ENCODE data around the gene OARD1. TPM values are rescaled to one million over a fixed set of nuclear protein-coding genes. Genes with fewer than 3 reads are reported as not detected.
A peak's percentile ranks its signal among the peaks of the same experiment; 100 is the strongest.

The OARD1 gene
- total and polyA plus RNA-seq, 11 donors, result 12.8 to 28.1 (median 18.5) TPM

DNA sequence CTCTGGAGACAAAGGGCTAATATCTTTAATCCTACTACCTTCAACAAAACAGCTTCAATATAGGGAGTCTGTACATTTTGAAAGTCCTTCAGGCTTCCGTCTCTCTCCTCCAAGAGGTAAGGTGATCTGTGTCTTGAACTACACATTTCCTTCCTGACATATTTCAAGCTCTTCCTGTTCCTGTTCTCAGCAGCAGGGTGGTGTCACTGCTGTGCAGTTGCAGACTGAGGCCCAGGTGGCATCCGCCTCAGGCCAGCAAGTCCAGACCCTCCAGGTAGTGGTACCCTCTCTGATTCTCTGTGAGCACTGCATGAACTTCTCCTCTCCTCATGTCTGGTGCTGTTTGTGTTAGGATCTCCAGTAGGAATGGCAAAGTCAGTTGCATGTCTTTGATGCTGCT is 8.5 kb upstream of the OARD1 start:
- WGBS, 4 donors, result 60 to 74% (median 70%) methylated on average over 2 of the region's 2 CpGs
- intact Hi-C loops (cut with DNase I), result no loop called here
- Histone ChIP-seq H3K4me1 (peaks cover 0 to 28% (median 11%) of the 10 kb centered on the region in 12 donors), H3K27me3 (no peaks in the 10 kb centered on the region), H3K4me3 (no peak overlapping the region), H3K36me3 (peaks cover 0 to 73% (median 65%) of the 10 kb centered on the region in 9 donors), H3K27ac (peak overlapping the region in 1 of 12 donors; percentile 1), H3K9me3 (no peaks in the 10 kb centered on the region)
- ATAC-seq (no peak), DNase-seq (no peak)
- TF ChIP-seq POLR2A (IDR thresholded peaks at IDR 0.05), result no peak

DNA sequence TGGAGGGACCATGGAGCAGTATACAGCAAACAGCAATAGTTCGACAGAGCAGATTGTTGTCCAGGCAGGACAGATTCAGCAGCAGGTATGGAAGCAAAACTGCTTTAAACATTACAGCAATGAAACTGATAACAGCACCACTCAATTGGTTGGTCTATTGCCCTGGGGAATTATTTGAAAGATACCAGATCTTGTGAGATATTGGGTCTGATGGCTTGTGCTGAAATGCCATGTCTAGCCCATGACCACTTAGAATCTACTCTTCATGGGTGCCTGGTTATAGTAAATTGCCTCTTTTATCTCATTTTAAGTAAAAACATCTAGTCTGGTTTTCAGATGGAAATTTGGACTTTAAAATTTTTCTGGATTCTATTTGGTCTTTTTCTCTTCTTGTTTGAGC is 6.9 kb upstream of the OARD1 start:
- Histone ChIP-seq H3K36me3 (peaks cover 0 to 57% (median 50%) of the 10 kb centered on the region in 9 donors), H3K27ac (no peak overlapping the region), H3K4me3 (no peak overlapping the region), H3K9me3 (no peaks in the 10 kb centered on the region), H3K27me3 (no peaks in the 10 kb centered on the region), H3K4me1 (peaks cover 0 to 43% (median 25%) of the 10 kb centered on the region in 12 donors)
- ATAC-seq, result no peak
- TF ChIP-seq POLR2A (IDR thresholded peaks at IDR 0.05), result no peak
- TF ChIP-seq, protein P1, sequence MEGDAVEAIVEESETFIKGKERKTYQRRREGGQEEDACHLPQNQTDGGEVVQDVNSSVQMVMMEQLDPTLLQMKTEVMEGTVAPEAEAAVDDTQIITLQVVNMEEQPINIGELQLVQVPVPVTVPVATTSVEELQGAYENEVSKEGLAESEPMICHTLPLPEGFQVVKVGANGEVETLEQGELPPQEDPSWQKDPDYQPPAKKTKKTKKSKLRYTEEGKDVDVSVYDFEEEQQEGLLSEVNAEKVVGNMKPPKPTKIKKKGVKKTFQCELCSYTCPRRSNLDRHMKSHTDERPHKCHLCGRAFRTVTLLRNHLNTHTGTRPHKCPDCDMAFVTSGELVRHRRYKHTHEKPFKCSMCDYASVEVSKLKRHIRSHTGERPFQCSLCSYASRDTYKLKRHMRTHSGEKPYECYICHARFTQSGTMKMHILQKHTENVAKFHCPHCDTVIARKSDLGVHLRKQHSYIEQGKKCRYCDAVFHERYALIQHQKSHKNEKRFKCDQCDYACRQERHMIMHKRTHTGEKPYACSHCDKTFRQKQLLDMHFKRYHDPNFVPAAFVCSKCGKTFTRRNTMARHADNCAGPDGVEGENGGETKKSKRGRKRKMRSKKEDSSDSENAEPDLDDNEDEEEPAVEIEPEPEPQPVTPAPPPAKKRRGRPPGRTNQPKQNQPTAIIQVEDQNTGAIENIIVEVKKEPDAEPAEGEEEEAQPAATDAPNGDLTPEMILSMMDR (IDR thresholded peaks at IDR 0.05), result no peak
- DNase-seq, result no peak
- intact Hi-C loops (cut with DNase I), result no loop called here
- 93 to 100% (median 96%) methylated on average over 1 of the region's 1 CpG for WGBS, 4 donors

DNA sequence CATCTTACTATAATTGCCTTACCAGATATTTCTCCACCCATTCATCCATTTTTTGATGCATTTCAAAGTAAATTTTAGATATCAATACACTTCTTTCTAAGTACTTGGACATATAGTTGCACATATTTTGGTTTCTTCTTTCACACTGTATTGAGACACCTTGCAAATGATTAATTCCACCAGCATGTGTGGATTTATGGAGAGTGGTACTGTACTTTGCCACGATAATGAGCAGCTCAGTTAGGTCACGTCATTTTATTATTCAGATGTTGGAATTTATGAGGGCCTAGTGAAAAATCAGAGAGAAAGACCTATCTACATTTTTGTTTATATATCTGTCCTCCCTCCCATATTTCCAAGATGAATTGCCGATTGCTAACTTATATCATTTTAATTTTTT is 5.9 kb upstream of the OARD1 start:
- WGBS, 4 donors, result 90 to 95% (median 92%) methylated on average over 3 of the region's 3 CpGs
- H3K9me3 ChIP-seq, result no peaks in the 10 kb centered on the region
- intact Hi-C loops (cut with DNase I), result no loop called here
- TF ChIP-seq, protein P1 (IDR thresholded peaks at IDR 0.05), result no peak
- TF ChIP-seq POLR2A (IDR thresholded peaks at IDR 0.05), result no peak
- H3K4me1 ChIP-seq, result peaks cover 0 to 45% (median 28%) of the 10 kb centered on the region in 12 donors
- H3K27me3 ChIP-seq, result no peaks in the 10 kb centered on the region
- H3K27ac ChIP-seq, result no peak overlapping the region
- ATAC-seq (no peak), DNase-seq (no peak)
- H3K4me3 ChIP-seq, result no peak overlapping the region
- peaks cover 0 to 48% (median 40%) of the 10 kb centered on the region in 9 donors for H3K36me3 ChIP-seq

DNA sequence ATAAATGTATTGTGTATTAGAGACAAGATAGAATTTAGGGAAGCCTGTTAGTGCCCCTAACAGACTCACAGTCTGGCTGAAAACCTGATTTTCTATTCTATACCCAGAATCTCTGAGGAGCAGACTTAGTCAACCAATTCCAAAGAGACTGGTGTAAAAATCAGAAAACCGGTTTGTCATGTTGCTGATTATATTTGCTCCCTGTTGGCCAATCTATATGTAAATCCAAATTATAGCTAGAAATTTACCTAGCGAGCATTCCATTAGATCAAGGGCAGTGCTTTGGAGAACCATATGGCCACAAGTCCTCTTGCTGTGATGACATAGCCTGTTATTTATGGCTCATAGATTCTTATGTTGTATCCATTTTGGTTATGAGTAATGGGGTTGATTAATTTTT is 5.4 kb upstream of the OARD1 start:
- Histone ChIP-seq H3K27ac (no peak overlapping the region), H3K9me3 (no peaks in the 10 kb centered on the region), H3K4me1 (peaks cover 0 to 45% (median 28%) of the 10 kb centered on the region in 12 donors), H3K27me3 (no peaks in the 10 kb centered on the region), H3K4me3 (no peak overlapping the region), H3K36me3 (peaks cover 0 to 42% (median 37%) of the 10 kb centered on the region in 9 donors)
- WGBS, 4 donors, result 89 to 94% (median 93%) methylated on average over 2 of the region's 2 CpGs
- no peak for TF ChIP-seq POLR2A (IDR thresholded peaks at IDR 0.05)
- no peak for DNase-seq
- intact Hi-C loops (cut with DNase I), result no loop called here
- no peak for ATAC-seq

DNA sequence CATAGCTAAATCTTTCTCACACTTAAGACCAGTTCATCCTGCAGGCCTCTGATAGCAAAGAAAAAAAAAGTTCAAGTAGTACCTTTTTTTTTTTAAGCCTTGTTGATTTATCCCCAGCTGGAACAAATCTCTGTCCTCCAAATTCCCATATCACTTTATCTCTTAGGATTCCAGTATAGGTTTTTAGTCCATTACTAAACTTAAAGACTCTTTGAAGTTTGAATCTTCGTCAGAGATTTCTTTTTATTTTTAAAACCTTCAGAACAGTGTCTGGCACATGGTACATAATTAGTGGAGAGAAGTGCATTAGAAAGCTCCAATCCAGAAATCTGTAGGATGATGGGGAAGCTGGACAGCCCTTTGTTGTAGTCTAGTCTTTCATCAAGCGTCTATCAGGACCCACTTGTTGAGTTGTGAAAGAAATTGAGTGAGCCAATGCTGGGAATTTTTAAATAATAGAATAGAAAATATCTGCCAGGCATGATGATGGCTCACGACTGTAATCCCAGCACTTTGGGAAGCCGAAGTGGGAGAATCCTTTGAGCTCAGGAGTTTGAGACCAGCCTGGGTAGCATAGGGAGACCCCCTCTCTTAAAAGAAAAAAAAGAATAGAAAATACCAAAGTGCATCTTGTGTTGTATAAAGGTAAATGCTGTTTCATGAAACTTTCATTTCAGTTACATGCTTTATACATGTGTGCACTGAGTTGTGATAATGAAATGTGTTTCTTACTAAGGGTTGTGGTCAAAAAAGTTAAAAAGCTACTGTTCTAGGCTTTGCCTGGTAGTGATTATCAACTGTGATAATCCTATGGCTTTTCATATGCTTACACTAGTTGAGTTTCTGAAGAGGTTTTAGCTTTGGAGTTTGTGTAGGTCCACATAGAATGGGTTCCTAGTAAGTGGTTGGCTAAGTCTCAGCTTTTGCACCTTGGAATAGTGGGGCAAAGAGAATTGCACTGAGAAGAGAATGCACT is 3.8 kb upstream of the OARD1 start:
- H3K4me3 ChIP-seq, result no peak overlapping the region
- ATAC-seq, result no peak
- H3K36me3 ChIP-seq, result peaks cover 0 to 26% (median 22%) of the 10 kb centered on the region in 9 donors
- H3K27ac ChIP-seq, result peak overlapping the region in 9 of 12 donors; percentile 12 to 100 (median 99)
- intact Hi-C loops (cut with DNase I), result no loop called here
- 54 to 64% (median 57%) methylated on average over 4 of the region's 4 CpGs for WGBS, 4 donors
- DNase-seq, result no peak
- no peak for TF ChIP-seq POLR2A (IDR thresholded peaks at IDR 0.05)
- TF ChIP-seq, protein P1 (IDR thresholded peaks at IDR 0.05), result no peak
- peaks cover 0 to 48% (median 32%) of the 10 kb centered on the region in 12 donors for H3K4me1 ChIP-seq
- H3K27me3 ChIP-seq, result no peaks in the 10 kb centered on the region
- no peaks in the 10 kb centered on the region for H3K9me3 ChIP-seq

Measured in heart left ventricle (tissue), 16 donors.